Effector memory CD4-positive, alpha-beta T cell (primary cell): ENCODE measurements around the gene FBXL17.
A peak's percentile ranks its signal among the peaks of the same experiment; 100 is the strongest.
"Not testable (repeated sequence)": the region's sequence is repeated elsewhere in the genome, so short reads cannot be mapped to it uniquely, and the experiment has no call there.

Experiments used
- DNase-seq, 3 donors: peaks; one replicate each; pipeline ENCODE4 v3.0.0-alpha.2; 2020
- H3K27ac ChIP-seq: 2 replicates; pipeline ENCODE4 v1.7.0; 2013; ENCODE audit warnings: mild to moderate bottlenecking, low read length, moderate library complexity; ENCODE audit not compliant: insufficient read depth, poor library complexity, severe bottlenecking
- H3K27me3 ChIP-seq: replicated peaks from 2 replicates; pipeline ENCODE4 v1.7.0; 2013; ENCODE audit warnings: mild to moderate bottlenecking, low read length; ENCODE audit not compliant: insufficient read depth, control insufficient read depth, poor library complexity, severe bottlenecking
- H3K36me3 ChIP-seq: 2 replicates; pipeline ENCODE4 v1.7.0; 2013; ENCODE audit warnings: mild to moderate bottlenecking, low read length, moderate library complexity; ENCODE audit not compliant: control insufficient read depth, insufficient read depth
- H3K4me1 ChIP-seq: 2 replicates; pipeline ENCODE4 v1.7.0; 2013; ENCODE audit warnings: low read length, mild to moderate bottlenecking; ENCODE audit not compliant: control insufficient read depth, insufficient read depth, poor library complexity, severe bottlenecking
- H3K4me3 ChIP-seq: 2 replicates; pipeline ENCODE4 v1.7.0; 2013; ENCODE audit warnings: low read length, low read depth, mild to moderate bottlenecking; ENCODE audit not compliant: insufficient read depth, poor library complexity, severe bottlenecking
- H3K9me3 ChIP-seq: 2 replicates; pipeline ENCODE4 v1.7.0; 2013; ENCODE audit warnings: mild to moderate bottlenecking, low read length, moderate library complexity; ENCODE audit not compliant: control insufficient read depth

The FBXL17 gene

GRCh38 chr5:108398964-108399363 lies 17.1 kb upstream of the FBXL17 start:
- DNase-seq: no peak
- Histone ChIP-seq H3K27ac (no peak overlapping the region), H3K4me1 (no peaks in the 10 kb centered on the region), H3K9me3 (no peaks in the 10 kb centered on the region), H3K4me3 (no peak overlapping the region), H3K27me3 (no peaks in the 10 kb centered on the region), H3K36me3 (no peaks in the 10 kb centered on the region)

GRCh38 chr5:108396837-108397236 lies 14.9 kb upstream of the FBXL17 start:
- DNase-seq, H3K4me3 ChIP-seq, H3K4me1 ChIP-seq, H3K9me3 ChIP-seq, H3K27ac ChIP-seq, H3K27me3 ChIP-seq, H3K36me3 ChIP-seq: not testable (repeated sequence)

- Histone ChIP-seq H3K27ac (no peak overlapping the region), H3K27me3 (no peaks in the 10 kb centered on the region), H3K4me3 (no peak overlapping the region), H3K9me3 (no peaks in the 10 kb centered on the region), H3K4me1 (no peaks in the 10 kb centered on the region), H3K36me3 (no peaks in the 10 kb centered on the region)
- DNase-seq: no peak
Measured at GRCh38 chr5:108387758-108388157, 5.9 kb upstream of the FBXL17 start.

- DNase-seq: no peak
- H3K9me3 ChIP-seq: no peaks in the 10 kb centered on the region
- H3K27ac ChIP-seq: no peak overlapping the region
Measured at GRCh38 chr5:108386345-108387061, 4.6 kb upstream of the FBXL17 start.

GRCh38 chr5:108384741-108385140 lies 2.8 kb upstream of the FBXL17 start:
- no peaks in the 10 kb centered on the region for H3K27me3 ChIP-seq
- no peaks in the 10 kb centered on the region for H3K36me3 ChIP-seq
- DNase-seq: no peak
- H3K4me3 ChIP-seq: no peak overlapping the region
- H3K9me3 ChIP-seq: no peaks in the 10 kb centered on the region
- H3K27ac ChIP-seq: no peak overlapping the region
- H3K4me1 ChIP-seq: peaks cover 4% of the 10 kb centered on the region

More at GRCh38 chr5:108386345-108387061, 4.6 kb upstream of the FBXL17 start:
- Histone ChIP-seq H3K27me3 (no peaks in the 10 kb centered on the region), H3K4me3 (no peak overlapping the region), H3K36me3 (no peaks in the 10 kb centered on the region), H3K4me1 (no peaks in the 10 kb centered on the region)

GRCh38 chr5:108382784-108383330 lies 959 bp upstream of the FBXL17 start:
- H3K9me3 ChIP-seq: no peaks in the 10 kb centered on the region
- peak overlapping the region; percentile 89 for H3K27ac ChIP-seq
- no peaks in the 10 kb centered on the region for H3K36me3 ChIP-seq
- peak overlapping the region; percentile 97 for H3K4me3 ChIP-seq
- no peak for DNase-seq
- H3K4me1 ChIP-seq: peaks cover 8% of the 10 kb centered on the region
- H3K27me3 ChIP-seq: no peaks in the 10 kb centered on the region

GRCh38 chr5:108381350-108381953 lies 446 bp downstream of the FBXL17 start:
- Histone ChIP-seq H3K4me1 (peaks cover 8% of the 10 kb centered on the region), H3K27ac (peak overlapping the region; percentile 89), H3K4me3 (peak overlapping the region; percentile 97), H3K9me3 (no peaks in the 10 kb centered on the region), H3K36me3 (no peaks in the 10 kb centered on the region), H3K27me3 (no peaks in the 10 kb centered on the region)
- DNase-seq: peak; percentile 54 to 68 (median 67)

- peak; percentile 43 to 51 (median 51) for DNase-seq
Measured at GRCh38 chr5:108380531-108381349, 1.2 kb downstream of the FBXL17 start.

GRCh38 chr5:108379722-108380530 lies 2.0 kb downstream of the FBXL17 start:
- no peaks in the 10 kb centered on the region for H3K36me3 ChIP-seq
- peak overlapping the region; percentile 89 for H3K27ac ChIP-seq
- H3K4me3 ChIP-seq: peak overlapping the region; percentile 97
- peaks cover 8% of the 10 kb centered on the region for H3K4me1 ChIP-seq
- no peaks in the 10 kb centered on the region for H3K27me3 ChIP-seq
- no peak for DNase-seq
- H3K9me3 ChIP-seq: peaks cover 3% of the 10 kb centered on the region

More at GRCh38 chr5:108380531-108381349, 1.2 kb downstream of the FBXL17 start:
- Histone ChIP-seq H3K27me3 (no peaks in the 10 kb centered on the region), H3K27ac (peak overlapping the region; percentile 89), H3K9me3 (no peaks in the 10 kb centered on the region), H3K4me3 (peak overlapping the region; percentile 97), H3K36me3 (no peaks in the 10 kb centered on the region), H3K4me1 (peaks cover 8% of the 10 kb centered on the region)
